Neutrophil (primary cell): ENCODE results near the gene TREML1.
A peak's percentile ranks its signal among the peaks of the same experiment; 100 is the strongest.

Source experiments
- H3K27ac ChIP-seq: fragments of 200-600 bp; sonication (generic); 2 replicates; pipeline ENCODE4 v1.5.1; 2016; ENCODE audit warnings: mild to moderate bottlenecking, moderate library complexity
- H3K27me3 ChIP-seq: fragments of 200-600 bp; sonication (generic); 2 replicates; pipeline ENCODE4 v1.6.0; 2016; ENCODE audit warnings: mild to moderate bottlenecking
- H3K36me3 ChIP-seq: fragments of 200-600 bp; sonication (generic); 2 replicates; pipeline ENCODE4 v1.5.1; 2017
- H3K4me1 ChIP-seq, 2 experiments: fragments of 200-600 bp in 1 of 2; sonication (generic) in 1 of 2; 1 replicate in 1 of 2; 2 replicates in 1 of 2; pipeline versions ENCODE4 v1.5.1 to v1.6.1; 2013 to 2016; ENCODE audit warnings: low read depth in 1 of 2, low read length in 1 of 2, mild to moderate bottlenecking in 1 of 2, moderate library complexity in 1 of 2; ENCODE audit not compliant: control insufficient read depth in 1 of 2, insufficient read depth in 1 of 2
- H3K4me3 ChIP-seq, 2 experiments: fragments of 200-600 bp in 1 of 2; sonication (generic) in 1 of 2; 1 replicate in 1 of 2; 2 replicates in 1 of 2; pipeline ENCODE4 v1.5.1; 2013 to 2016; ENCODE audit warnings: low read depth in 1 of 2, low read length in 1 of 2, mild to moderate bottlenecking in 1 of 2, moderate library complexity in 1 of 2
- H3K9me3 ChIP-seq: fragments of 200-600 bp; sonication (generic); 2 replicates; pipeline ENCODE4 v1.5.1; 2016
- CTCF ChIP-seq: fragments of 200-600 bp; sonication (generic); IDR thresholded peaks from 2 replicates; pipeline ENCODE4 v1.5.1; 2016; ENCODE audit warnings: antibody characterized with exemption

TREML1 gene

GRCh38 chr6:41167173-41167963 is 13.2 kb upstream of the TREML1 start:
- Histone ChIP-seq H3K27me3 (peaks cover 8% of the 10 kb centered on the region), H3K9me3 (no peaks in the 10 kb centered on the region), H3K27ac (no peak overlapping the region), H3K4me3 (no peak overlapping the region), H3K4me1 (no peaks in the 10 kb centered on the region), H3K36me3 (no peaks in the 10 kb centered on the region)
- TF ChIP-seq CTCF = no peak

- no peaks in the 10 kb centered on the region for H3K36me3 ChIP-seq
- no peak overlapping the region for H3K27ac ChIP-seq
- H3K27me3 ChIP-seq = no peaks in the 10 kb centered on the region
- H3K9me3 ChIP-seq = no peaks in the 10 kb centered on the region
- peaks cover 4 to 8% of the 10 kb centered on the region in 2 experiments for H3K4me1 ChIP-seq
- no peak overlapping the region for H3K4me3 ChIP-seq
- no peak for TF ChIP-seq CTCF
These were observed 10.5 kb upstream of the TREML1 start for GRCh38 chr6:41164551-41165120.

- no peaks in the 10 kb centered on the region for H3K9me3 ChIP-seq
- H3K4me3 ChIP-seq = no peak overlapping the region
- no peaks in the 10 kb centered on the region for H3K27me3 ChIP-seq
- no peak for TF ChIP-seq CTCF
- H3K27ac ChIP-seq = no peak overlapping the region
- peaks cover 4 to 8% of the 10 kb centered on the region in 2 experiments for H3K4me1 ChIP-seq
- H3K36me3 ChIP-seq = no peaks in the 10 kb centered on the region
These were observed 9.2 kb upstream of the TREML1 start for GRCh38 chr6:41163419-41163717.

GRCh38 chr6:41162687-41163418 is 8.7 kb upstream of the TREML1 start, which contains the start of gene TREM2:
TSS of gene TREM2 (minus strand) at chr6:41163116. CDS start at chr6:41163082, 34 bp downstream.
- Histone ChIP-seq H3K27me3 (no peaks in the 10 kb centered on the region), H3K27ac (peak within 1 kb of the TSS; percentile 32), H3K4me1 (peaks cover 4 to 9% of the 10 kb centered on the region in 2 experiments), H3K36me3 (no peaks in the 10 kb centered on the region), H3K9me3 (no peaks in the 10 kb centered on the region), H3K4me3 (no peak within 1 kb of the TSS)
- no peak for TF ChIP-seq CTCF

- H3K4me3 ChIP-seq = no peak overlapping the region
These were observed 7.9 kb upstream of the TREML1 start for GRCh38 chr6:41161851-41162552.

More at GRCh38 chr6:41161851-41162552, 7.9 kb upstream of the TREML1 start:
- peaks cover 11 to 18% of the 10 kb centered on the region in 2 experiments for H3K4me1 ChIP-seq
- H3K9me3 ChIP-seq = no peaks in the 10 kb centered on the region
- H3K27ac ChIP-seq = peak overlapping the region; percentile 32
- TF ChIP-seq CTCF = no peak
- no peaks in the 10 kb centered on the region for H3K36me3 ChIP-seq
- H3K27me3 ChIP-seq = no peaks in the 10 kb centered on the region
